GM18507 (cell line): ENCODE results near the gene BLM.
"Not testable (repeated sequence)": the region's sequence is repeated elsewhere in the genome, so short reads cannot be mapped to it uniquely, and the experiment has no call there.

Experiments used
- DNase-seq: peaks from one replicate; pipeline ENCODE4 v3.0.0; 2011; ENCODE audit warnings: low read depth; ENCODE audit not compliant: insufficient read length; ENCODE audit errors: extremely low spot score
- FAIRE-seq: peaks from 2 replicates; lab custom pipeline; 2011; peaks lifted over from hg19 to GRCh38; lab: Jason Lieb, UNC

Gene BLM

GRCh38 chr15:90716976-90717821, at the start of gene BLM:
Gene BLM, plus strand, starts transcription at chr15:90717346. Its CDS starts 30,047 bp downstream, at chr15:90747393.
- FAIRE-seq: peak; percentile 99
- DNase-seq: peak; percentile 98

DNA sequence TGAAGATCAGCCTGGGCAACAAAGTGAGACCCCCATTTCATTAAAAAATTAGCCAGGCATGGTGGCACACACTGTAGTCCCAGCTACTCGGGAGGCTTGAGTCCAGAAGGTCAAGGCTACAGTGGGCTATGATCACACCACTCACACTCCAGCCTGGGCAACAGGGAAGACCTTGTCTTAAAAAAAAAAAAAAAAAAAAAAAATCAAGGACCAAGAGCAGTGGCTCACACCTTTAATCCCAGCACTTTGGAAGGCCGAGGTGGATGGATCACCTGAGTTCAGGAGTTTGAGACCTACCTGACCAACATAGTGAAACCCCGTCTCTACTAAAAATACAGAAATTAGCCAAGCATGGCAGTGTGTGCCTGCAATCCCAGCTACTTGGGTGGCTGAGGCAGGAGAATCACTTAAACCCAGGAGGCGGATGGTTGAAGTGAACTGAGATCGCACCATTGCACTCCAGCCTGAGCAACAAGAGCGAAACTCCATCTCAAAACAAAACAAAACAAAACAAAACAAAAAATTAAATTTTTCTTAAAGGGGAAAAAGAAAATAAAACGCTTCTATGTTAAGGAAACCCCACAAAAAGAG, 49.3 kb upstream of the BLM start:
- DNase-seq: not testable (repeated sequence)
- FAIRE-seq: peak; percentile 51

DNA sequence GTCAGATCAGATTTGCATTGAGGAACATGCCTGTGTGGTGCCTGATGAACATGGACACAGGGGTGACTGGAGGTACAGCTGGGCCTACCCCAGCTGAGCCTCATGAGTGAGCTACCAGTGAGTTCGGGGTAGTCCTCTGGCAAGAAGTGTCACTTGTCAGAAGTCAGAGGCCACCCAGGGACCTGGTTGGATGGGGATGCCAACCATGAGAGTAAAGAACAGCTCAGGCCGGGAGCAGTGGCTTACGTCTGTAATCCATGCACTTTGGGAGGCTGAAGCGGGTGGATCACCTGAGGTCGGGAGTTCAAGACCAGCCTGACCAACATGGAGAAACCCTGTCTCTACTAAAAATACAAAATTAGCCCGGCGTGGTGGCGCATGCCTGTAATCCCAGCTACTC, 46.5 kb upstream of the BLM start:
- not testable (repeated sequence) for FAIRE-seq, DNase-seq

DNA sequence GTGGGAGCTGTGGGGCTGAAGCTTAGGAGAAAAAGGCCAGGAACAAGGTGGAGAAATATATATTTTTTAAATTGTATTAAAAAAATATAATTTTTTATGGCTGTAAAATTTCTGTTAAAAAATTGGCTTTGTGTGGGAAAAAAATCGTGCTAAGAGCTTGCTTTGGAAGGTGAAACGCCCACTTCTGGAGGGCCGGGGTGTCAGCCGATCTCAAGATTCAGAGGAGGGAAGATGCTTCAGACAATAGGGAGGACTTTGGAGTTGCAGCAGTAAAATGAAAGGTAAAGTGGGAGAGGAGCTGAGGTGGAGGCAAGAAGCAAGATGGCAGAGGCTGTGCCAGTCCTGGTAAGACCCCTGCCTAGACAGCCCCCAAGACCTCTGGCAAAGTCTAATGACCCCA, 45.9 kb upstream of the BLM start:
- FAIRE-seq: no peak

GRCh38 chr15:90673357-90673756, 43.8 kb upstream of the BLM start:
- DNase-seq, FAIRE-seq: not testable (repeated sequence)

More for the DNA sequence above, 45.9 kb upstream of the BLM start:
- no peak for DNase-seq

- FAIRE-seq (no peak), DNase-seq (no peak)
Measured at GRCh38 chr15:90674476-90674875, 42.7 kb upstream of the BLM start.

GRCh38 chr15:90675464-90675863, 41.7 kb upstream of the BLM start:
- FAIRE-seq (no peak), DNase-seq (no peak)

GRCh38 chr15:90677807-90678790, 39.0 kb upstream of the BLM start:
- DNase-seq: no peak
- no peak for FAIRE-seq

DNA sequence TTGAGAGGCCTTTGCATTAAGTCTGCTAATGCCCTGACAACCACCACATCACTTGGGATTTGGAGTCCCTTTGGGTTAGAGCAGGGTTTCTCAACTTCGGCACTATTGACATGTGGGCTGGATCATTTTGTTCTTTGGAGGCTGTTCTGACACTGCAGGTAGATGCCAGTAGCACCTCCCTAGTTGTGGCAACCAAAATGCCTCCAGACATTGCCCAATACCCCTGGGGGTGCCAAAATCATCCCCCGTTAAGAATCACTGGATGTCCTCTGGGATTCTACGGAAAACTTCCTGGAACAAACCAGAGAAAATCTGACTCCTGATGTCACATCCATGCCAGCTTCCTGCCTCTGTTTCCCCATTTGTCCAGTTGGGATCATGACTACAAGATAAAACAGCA, 37.2 kb upstream of the BLM start:
- no peak for DNase-seq
- FAIRE-seq: no peak

DNA sequence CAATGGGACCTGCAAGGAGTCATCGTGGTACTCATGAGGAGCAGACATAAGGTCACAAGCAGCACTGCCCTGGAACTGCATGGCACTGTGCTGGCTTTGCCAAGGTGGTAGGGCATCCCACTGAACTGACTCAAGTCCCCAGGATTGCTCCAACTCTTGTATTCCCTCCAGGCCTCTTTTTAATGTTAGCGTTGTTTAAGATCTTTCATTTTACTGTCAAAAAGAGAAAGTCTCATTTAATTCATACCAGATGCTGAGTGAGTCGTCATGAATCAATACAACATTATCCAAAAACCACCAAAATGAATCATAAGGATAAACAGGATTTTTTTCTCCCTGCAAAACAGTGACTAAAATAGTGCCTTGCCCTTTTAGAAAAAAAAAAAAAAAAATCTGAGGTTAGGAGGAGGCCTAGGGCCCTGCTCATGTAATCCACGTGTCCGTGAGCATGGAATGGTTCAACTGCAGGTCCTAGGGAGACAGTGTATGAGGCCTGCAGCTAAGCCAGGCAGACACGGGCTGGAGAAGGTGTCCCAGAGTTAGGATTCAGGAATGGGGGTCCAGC, 36.7 kb upstream of the BLM start:
- FAIRE-seq (no peak), DNase-seq (no peak)

- no peak for DNase-seq
- FAIRE-seq: no peak
Measured at GRCh38 chr15:90681056-90681455, 36.1 kb upstream of the BLM start.

GRCh38 chr15:90681480-90681879, 35.7 kb upstream of the BLM start:
- no peak for FAIRE-seq
- DNase-seq: no peak

GRCh38 chr15:90683371-90683770, 33.8 kb upstream of the BLM start:
- DNase-seq: no peak
- FAIRE-seq: no peak

DNA sequence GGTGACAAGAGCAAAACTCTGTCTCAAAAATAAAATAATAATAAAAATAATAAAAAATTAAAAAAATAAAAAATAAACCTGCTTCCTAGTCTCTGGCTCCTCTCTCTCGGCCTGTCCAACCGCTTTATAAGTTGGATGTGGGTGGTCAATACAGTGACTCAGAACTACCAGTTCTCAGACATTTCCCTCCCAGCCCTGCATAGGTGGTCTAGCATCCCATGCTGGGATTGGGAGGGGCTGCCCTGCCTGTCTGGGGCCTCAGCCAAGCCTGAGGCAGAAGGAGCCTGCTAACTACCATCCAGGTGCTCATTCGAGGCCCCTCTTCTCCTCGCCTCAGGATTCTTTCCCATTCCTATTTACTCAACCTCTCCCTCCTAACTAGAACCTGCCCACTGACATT, 33.3 kb upstream of the BLM start:
- DNase-seq (no peak), FAIRE-seq (no peak)

DNA sequence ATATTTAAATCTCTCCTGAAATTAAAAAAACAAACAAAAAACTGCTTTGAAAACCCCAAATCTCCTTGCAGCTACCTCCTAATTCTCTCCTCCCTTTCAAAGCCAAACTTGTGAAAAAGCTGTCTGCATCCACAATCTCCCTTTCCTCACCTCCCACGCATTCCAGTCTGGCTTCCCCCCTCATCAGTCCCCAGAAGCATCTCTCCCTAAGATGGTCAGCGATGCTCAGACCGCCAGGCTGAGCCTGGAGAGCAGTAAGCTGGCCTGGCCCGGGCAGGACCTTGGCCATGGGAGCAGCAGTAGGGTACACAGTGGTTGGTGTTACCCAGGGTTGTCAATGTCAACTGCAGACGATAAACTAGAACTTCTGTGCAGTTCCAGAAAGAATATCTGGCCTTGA, 32.9 kb upstream of the BLM start:
- no peak for FAIRE-seq
- DNase-seq: no peak

- FAIRE-seq (peak; percentile 70), DNase-seq (no peak)
Measured at GRCh38 chr15:90685591-90686434, 31.3 kb upstream of the BLM start.

DNA sequence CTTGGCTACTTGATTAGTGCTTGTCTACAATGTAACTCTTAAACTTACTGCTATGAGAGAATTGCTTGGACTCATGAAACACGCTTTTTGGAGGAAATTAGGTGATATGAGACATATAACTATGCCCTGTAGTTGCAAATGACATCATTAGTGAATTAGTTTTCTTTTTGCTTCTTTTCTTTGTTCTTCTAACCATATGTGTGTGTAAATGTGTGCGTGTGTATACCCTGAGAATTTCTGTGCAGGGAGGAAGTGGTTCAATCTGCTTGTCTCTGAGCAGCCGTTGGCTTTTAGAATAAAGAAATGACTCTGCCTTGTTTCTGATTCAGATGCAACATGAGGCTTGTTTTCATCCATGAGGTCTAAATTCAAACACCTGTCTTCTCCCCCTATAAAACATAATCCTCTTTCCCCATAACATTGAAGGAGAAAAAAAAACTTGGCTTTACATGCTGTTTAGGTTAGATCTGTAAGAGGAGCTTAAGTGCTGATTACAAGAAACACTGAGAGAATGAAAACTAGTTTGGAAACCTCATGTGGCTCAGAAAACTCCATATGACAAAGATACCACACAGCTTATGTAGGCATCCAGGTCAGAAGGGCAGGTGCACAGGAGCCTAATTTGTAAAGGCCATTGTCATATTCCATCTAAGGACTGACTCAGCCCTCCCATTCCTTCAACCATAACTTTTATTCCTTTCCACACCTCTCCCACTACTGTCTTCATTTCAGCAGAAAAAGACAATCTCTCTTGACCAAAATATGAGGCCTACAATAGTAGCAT, 30.5 kb upstream of the BLM start:
- DNase-seq (no peak), FAIRE-seq (peak; percentile 92)
